Pancreas (tissue), 10 donors: ENCODE data around the gene EMP3. TPM values are rescaled to one million over a fixed set of nuclear protein-coding genes. Genes with fewer than 3 reads are reported as not detected.
A peak's percentile ranks its signal among the peaks of the same experiment; 100 is the strongest.

ENCODE experiments used
- ATAC-seq, 4 donors: fragments of 200-7000 bp; cut with Tn5 transposase; one replicate each; pipeline versions ENCODE4 v1.8.0 to v1.9.1; 2020; ENCODE audit warnings: mild to moderate bottlenecking in 4 of 4, moderate library complexity in 4 of 4
- DNase-seq, 6 donors: peaks; one replicate each; pipeline ENCODE4 v3.0.0-alpha.2; 2020
- FAIRE-seq: peaks from 2 replicates; lab custom pipeline; 2012; peaks lifted over from hg19 to GRCh38; lab: Jason Lieb, UNC
- H3K27ac ChIP-seq, 4 donors: fragments of 200-600 bp; sonication (generic); 1 replicate in 3 of 4; 2 replicates in 1 of 4; pipeline versions ENCODE4 v1.5.0 to v1.8.0; 2020
- H3K27me3 ChIP-seq, 4 donors: fragments of 200-600 bp; one replicate each; pipeline ENCODE4 v1.8.0; 2021
- H3K36me3 ChIP-seq, 3 donors: fragments of 200-600 bp; sonication (generic) in 1 of 3; one replicate each; pipeline versions ENCODE4 v1.5.0 to v1.8.0; 2020 to 2021
- H3K4me1 ChIP-seq, 3 donors: fragments of 200-600 bp; one replicate each; pipeline ENCODE4 v1.8.0; 2021
- H3K4me3 ChIP-seq, 4 donors: fragments of 200-600 bp; sonication (generic) in 2 of 4; one replicate each; pipeline versions ENCODE4 v1.5.0 to v1.8.0; 2020 to 2021
- H3K9me3 ChIP-seq, 4 donors: fragments of 200-600 bp; one replicate each; pipeline ENCODE4 v1.8.0; 2021
- CTCF ChIP-seq, 4 donors: fragments of 200-600 bp; sonication (generic) in 3 of 4; IDR thresholded peaks; one replicate each; pipeline versions ENCODE4 v1.5.0 to v1.8.0; 2021; ENCODE audit warnings: antibody characterized with exemption in 4 of 4
- WGBS, 2 donors: extraction: QIAGEN DNeasy Blood & Tissue Kit; methylation state at CpG; one replicate each; pipeline ENCODE4 v1.1.7; 2013; 5-methylcytosine and 5-hydroxymethylcytosine counted together
- intact Hi-C, 3 donors: fragments of 100-400 bp; cut with DNase I; formaldehyde crosslinking; loops; one replicate each; pipeline versions ENCODE4 v1.11.1 to v1.14.2; 2022
- polyA plus RNA-seq, 2 donors: library from polyadenylated mRNA; stranded (reverse); fragments of 200-250 nt; gene quantifications; one replicate each; pipeline ENCODE4 v1.2.3, GENCODE V29; 2013
- total RNA-seq, 6 donors: library from RNA; stranded (reverse); fragmentation: NEBNext Ultra II Directional in 4 of 6; extraction: Animal tissue kit (Norgen Biotek cat#: 25700) in 4 of 6; gene quantifications; one replicate each; pipeline versions ENCODE4 v1.2.1 to v1.2.4, GENCODE V29; 2021 to 2023
- donor health status: healthy with polysubstance abuse.
- donor health status: DM: no; HTN: no; CAD: no; lungs with moderate emphysema.
- donor health status: DM: no; HTN: no; CAD: no.
- donor health status: control.
- donor health status: control.
- donor health status: Bipolar disorder and iron deficiency.
- donor health status: DM: yes; HTN: yes; CAD: no.
- donor health status: DM: no; HTN: no; CAD: no.
- donor health status: DM: no; HTN: no; CAD: no.
- donor health status: DM: yes; HTN: yes; CAD: no.

EMP3 gene
- total and polyA plus RNA-seq, 8 donors: 2.5 to 23.8 (median 11.0) TPM

- Histone ChIP-seq H3K36me3 (no peaks in the 10 kb centered on the region), H3K4me3 (no peak overlapping the region), H3K27me3 (no peaks in the 10 kb centered on the region), H3K9me3 (no peaks in the 10 kb centered on the region), H3K27ac (no peak overlapping the region), H3K4me1 (no peaks in the 10 kb centered on the region)
- FAIRE-seq: no peak
- 97 to 100% methylated on average over 6 of the region's 6 CpGs for WGBS, 2 donors
- DNase-seq: no peak
- ATAC-seq: no peak
- intact Hi-C loops: no loop called here
- TF ChIP-seq CTCF (IDR thresholded peaks at IDR 0.05): no peak
Measured at GRCh38 chr19:48344892-48345291, 19.5 kb downstream of the EMP3 start.

- Histone ChIP-seq H3K27me3 (no peaks in the 10 kb centered on the region), H3K9me3 (no peaks in the 10 kb centered on the region), H3K4me1 (no peaks in the 10 kb centered on the region), H3K27ac (no peak overlapping the region), H3K36me3 (no peaks in the 10 kb centered on the region), H3K4me3 (no peak overlapping the region)
- no peak for DNase-seq
- FAIRE-seq: no peak
- intact Hi-C loops: no loop called here
- TF ChIP-seq CTCF (IDR thresholded peaks at IDR 0.05): no peak
- WGBS, 2 donors: 85 to 93% methylated on average over 2 of the region's 2 CpGs
- ATAC-seq: no peak
Measured at GRCh38 chr19:48346191-48346590, 20.8 kb downstream of the EMP3 start.

GRCh38 chr19:48348045-48348444, 22.7 kb downstream of the EMP3 start:
- WGBS, 2 donors: 13 to 19% methylated on average over 5 of the region's 5 CpGs
- TF ChIP-seq CTCF (IDR thresholded peaks at IDR 0.05): no peak
- H3K4me1 ChIP-seq: no peaks in the 10 kb centered on the region
- H3K27ac ChIP-seq: peak overlapping the region in 3 of 4 donors; percentile 26 to 33 (median 31)
- peak in 2 of 6 donors; percentile 57 to 70 for DNase-seq
- ATAC-seq: peak; percentile 59 to 79 (median 72)
- intact Hi-C loops: no loop called here
- no peak overlapping the region for H3K4me3 ChIP-seq
- H3K36me3 ChIP-seq: no peaks in the 10 kb centered on the region
- FAIRE-seq: no peak
- H3K9me3 ChIP-seq: no peaks in the 10 kb centered on the region
- no peaks in the 10 kb centered on the region for H3K27me3 ChIP-seq

GRCh38 chr19:48348737-48349136, 23.4 kb downstream of the EMP3 start:
- H3K36me3 ChIP-seq: no peaks in the 10 kb centered on the region
- no peaks in the 10 kb centered on the region for H3K4me1 ChIP-seq
- no peak for DNase-seq
- no peaks in the 10 kb centered on the region for H3K27me3 ChIP-seq
- FAIRE-seq: no peak
- ATAC-seq: no peak
- WGBS, 2 donors: 85 to 86% methylated on average over 7 of the region's 7 CpGs
- H3K9me3 ChIP-seq: no peaks in the 10 kb centered on the region
- no peak overlapping the region for H3K4me3 ChIP-seq
- intact Hi-C loops: no loop called here
- TF ChIP-seq CTCF (IDR thresholded peaks at IDR 0.05): no peak
- peak overlapping the region in 3 of 4 donors; percentile 26 to 33 (median 31) for H3K27ac ChIP-seq

GRCh38 chr19:48350856-48351255, 25.5 kb downstream of the EMP3 start:
- intact Hi-C loops: no loop called here

More at GRCh38 chr19:48350856-48351255, 25.5 kb downstream of the EMP3 start:
- no peak overlapping the region for H3K4me3 ChIP-seq
- ATAC-seq (no peak), FAIRE-seq (no peak), DNase-seq (no peak)
- 89 to 90% methylated on average over 5 of the region's 5 CpGs for WGBS, 2 donors
- H3K36me3 ChIP-seq: no peaks in the 10 kb centered on the region
- H3K4me1 ChIP-seq: no peaks in the 10 kb centered on the region
- H3K27ac ChIP-seq: no peak overlapping the region
- H3K27me3 ChIP-seq: no peaks in the 10 kb centered on the region
- TF ChIP-seq CTCF (IDR thresholded peaks at IDR 0.05): no peak
- no peaks in the 10 kb centered on the region for H3K9me3 ChIP-seq
